HG02970 (cell line): ENCODE data around the gene CSMD2.
"Not testable (repeated sequence)": the region's sequence is repeated elsewhere in the genome, so short reads cannot be mapped to it uniquely, and the experiment has no call there.

Experiments
- ATAC-seq: cut with Tn5 transposase; IDR thresholded peaks from one replicate; pipeline ENCODE4 v1.9.1; 2021; ENCODE audit warnings: mild to moderate bottlenecking, moderate library complexity, moderate number of reproducible peaks; ENCODE audit not compliant: unreplicated experiment, low FRiP score

CSMD2 gene

GRCh38 chr1:34164771-34165391, at the start of gene CSMD2:
Gene CSMD2 (minus strand): TSS chr1:34165230. CDS start chr1:34165097, 133 bp downstream.
- ATAC-seq: no peak

- ATAC-seq: no peak
These were observed 48.9 kb upstream of the CSMD2 start for GRCh38 chr1:34213956-34214355.

GRCh38 chr1:34212673-34213072, 47.6 kb upstream of the CSMD2 start:
- no peak for ATAC-seq

- no peak for ATAC-seq
These were observed 34.9 kb upstream of the CSMD2 start for GRCh38 chr1:34199927-34200326.

GRCh38 chr1:34192621-34193020, 27.6 kb upstream of the CSMD2 start:
- no peak for ATAC-seq

GRCh38 chr1:34190692-34191091, 25.7 kb upstream of the CSMD2 start:
- no peak for ATAC-seq

- ATAC-seq: no peak
These were observed 24.0 kb upstream of the CSMD2 start for GRCh38 chr1:34188985-34189384.

GRCh38 chr1:34188418-34188817, 23.4 kb upstream of the CSMD2 start:
- ATAC-seq: no peak

- no peak for ATAC-seq
These were observed 21.9 kb upstream of the CSMD2 start for GRCh38 chr1:34186741-34187494.

- ATAC-seq: not testable (repeated sequence)
These were observed 18.4 kb upstream of the CSMD2 start for GRCh38 chr1:34183381-34183780.

- no peak for ATAC-seq
These were observed 13.0 kb upstream of the CSMD2 start for GRCh38 chr1:34178072-34178471.

GRCh38 chr1:34176830-34177603, 12.0 kb upstream of the CSMD2 start, which contains the start of gene C1orf94:
Gene C1orf94 (plus strand): TSS chr1:34176907. CDS start chr1:34177790, 883 bp downstream.
- ATAC-seq: no peak

- no peak for ATAC-seq
These were observed 10.7 kb upstream of the CSMD2 start for GRCh38 chr1:34175744-34176143.

GRCh38 chr1:34167389-34167788, 2.4 kb upstream of the CSMD2 start:
- no peak for ATAC-seq

- no peak for ATAC-seq
These were observed 1.8 kb upstream of the CSMD2 start for GRCh38 chr1:34166625-34167361.

GRCh38 chr1:34166191-34166624, 1.2 kb upstream of the CSMD2 start:
- ATAC-seq: no peak

GRCh38 chr1:34165422-34165921, 442 bp upstream of the CSMD2 start:
- ATAC-seq: no peak

- no peak for ATAC-seq
These were observed 968 bp downstream of the CSMD2 start for GRCh38 chr1:34163792-34164731.
